AG04449 (cell line): ENCODE data around the gene HAGHL.

Experiments used
- CTCF ChIA-PET: fragments of 350-600 bp; formaldehyde crosslinking; extraction: SDS; loops from one replicate; lab custom pipeline; 2021; ENCODE audit warnings: antibody characterized with exemption; lab: Yijun Ruan, JAX
- POLR2A ChIA-PET: fragments of 400-600, 350-600 bp; formaldehyde crosslinking; extraction: SDS; loops from one replicate; lab custom pipeline; 2020; ENCODE audit warnings: antibody characterized with exemption, inconsistent platforms; lab: Yijun Ruan, JAX
- DNase-seq: peaks from one replicate; pipeline ENCODE4 v3.0.0-alpha.2; 2010; ENCODE audit warnings: low read depth, low spot score
- H3K4me3 ChIP-seq: 2 replicates; pipeline ENCODE4 v1.5.1; 2011; ENCODE audit warnings: low read depth, mild to moderate bottlenecking, control low read depth, low read length
- CTCF ChIP-seq: IDR thresholded peaks from one replicate; pipeline ENCODE4 v1.5.1; 2011; ENCODE audit warnings: mild to moderate bottlenecking, moderate library complexity, low read length, control low read depth, inconsistent platforms; ENCODE audit not compliant: insufficient read depth; ENCODE audit errors: missing control alignments

HAGHL gene

GRCh38 chr16:714558-715476, 12.1 kb upstream of the HAGHL start, which contains the start of gene METRN:
TSS of gene METRN (plus strand) at chr16:715118. CDS start at chr16:715290, 172 bp downstream.
- DNase-seq, result no peak
- no peak for TF ChIP-seq CTCF
- peak within 1 kb of the TSS; percentile 65 for H3K4me3 ChIP-seq
- ChIA-PET CTCF (interaction anchor here (0.5 to 10.1 kb wide), 11 partner anchors 7 to 385 kb away, joined by 3 to 210 read pairs (median 4); partner anchors contain the start of genes CCDC78, CHTF18, CIAO3 and HAGHL), POLR2A (interaction anchor here (1.0 kb wide), 2 partner anchors 9 to 70 kb away, joined by 3 to 4 read pairs; no protein-coding TSS in a partner anchor)

- CTCF ChIA-PET, result interaction anchor here (0.5 to 10.1 kb wide), 13 partner anchors 8 to 340 kb away, joined by 3 to 210 read pairs (median 5); partner anchors contain the start of genes CCDC78, CHTF18, CIAO3 and HAGHL
- TF ChIP-seq CTCF, result peak; percentile 12
- POLR2A ChIA-PET, result interaction anchor here (0.6 to 1.1 kb wide), 5 partner anchors 9 to 69 kb away, joined by 3 to 6 read pairs (median 4); partner anchors contain the start of gene STUB1
- DNase-seq, result no peak
- peak overlapping the region; percentile 65 for H3K4me3 ChIP-seq
These were observed 11.3 kb upstream of the HAGHL start for GRCh38 chr16:715477-716199.

- H3K4me3 ChIP-seq, result peak overlapping the region; percentile 65
- POLR2A ChIA-PET, result interaction anchor here (0.6 to 1.1 kb wide), 3 partner anchors 9 to 36 kb away, joined by 3 to 6 read pairs (median 4); partner anchors contain the start of gene STUB1
- DNase-seq, result no peak
- no peak for TF ChIP-seq CTCF
- CTCF ChIA-PET, result interaction anchor here (0.8 to 10.1 kb wide), 13 partner anchors 9 to 339 kb away, joined by 3 to 210 read pairs (median 5); partner anchors contain the start of genes CCDC78, CHTF18, CIAO3 and HAGHL
These were observed 10.7 kb upstream of the HAGHL start for GRCh38 chr16:716200-716568.

GRCh38 chr16:716768-717325, 10.1 kb upstream of the HAGHL start:
- TF ChIP-seq CTCF, result no peak
- H3K4me3 ChIP-seq, result peak overlapping the region; percentile 65; the same call in 1 of the 2 replicates
- CTCF ChIA-PET, result interaction anchor here (0.8 to 10.1 kb wide), 7 partner anchors 10 to 339 kb away, joined by 3 to 210 read pairs (median 5); partner anchors contain the start of genes CCDC78, CHTF18, HAGHL and RPUSD1
- DNase-seq, result no peak
- POLR2A ChIA-PET, result no interaction called here

- POLR2A ChIA-PET, result no interaction called here
- no peak for TF ChIP-seq CTCF
- CTCF ChIA-PET, result interaction anchor here (1.0 to 10.1 kb wide), 2 partner anchors 68 to 139 kb away, joined by 3 to 210 read pairs; partner anchors contain the start of genes CHTF18 and RPUSD1
- no peak for DNase-seq
- H3K4me3 ChIP-seq, result no peak overlapping the region
These were observed 9.3 kb upstream of the HAGHL start for GRCh38 chr16:717450-718245.
